ENCODE measurements around the gene CTDSP2. TPM values are rescaled to one million over a fixed set of nuclear protein-coding genes. Genes with fewer than 3 reads are reported as not detected.
A peak's percentile ranks its signal among the peaks of the same experiment; 100 is the strongest.

The CTDSP2 gene
- total and polyA plus RNA-seq, 10 of the 15 experiments (the other 5 are each of a cell fraction or from before 2014, with no cell fraction given) = 17.3 to 98.2 (median 54.1) TPM

GRCh38 chr12:57865084-57865751 lies 18.7 kb upstream of the CTDSP2 start:
- no TSS peak for BruUV-seq (replicated peaks)
- ChIA-PET RAD21 (ENCODE audit: unreplicated experiment) (interaction anchor here (0.8 to 1.9 kb wide), 7 partner anchors 19 to 38 kb away, joined by 3 to 6 read pairs (median 5); no protein-coding TSS in a partner anchor), POLR2A (interaction anchor here (1.9 kb wide), 1 partner anchor 20 kb away, joined by 10 read pairs; the partner anchor contains the start of gene CTDSP2), CTCF (interaction anchor here (1.0 to 2.1 kb wide), 8 partner anchors 9 to 109 kb away, joined by 3 to 7 read pairs (median 4); partner anchors contain the start of gene CTDSP2), SMC1A (ENCODE audit: uncharacterized antibody, unreplicated experiment) (interaction anchor here (0.5 to 1.4 kb wide), 5 partner anchors 12 to 37 kb away, joined by 3 to 4 read pairs (median 3); no protein-coding TSS in a partner anchor)
- Histone ChIP-seq H3K79me2 (ENCODE audit: control insufficient read depth, insufficient read depth, low read length) (no peaks in the 10 kb centered on the region), H3K4me2 (ENCODE audit: control insufficient read depth, insufficient read depth) (peak overlapping the region; percentile 83), H3K9me3 (replicated peaks; ENCODE audit: control insufficient read depth, insufficient read depth, low read length) (no peaks in the 10 kb centered on the region), H3K36me3 (ENCODE audit: control insufficient read depth in 2 of 2, insufficient read depth in 2 of 2, low read length in 1 of 2) (no peaks in the 10 kb centered on the region), H3K27ac (ENCODE audit: control insufficient read depth, insufficient read depth) (no peak overlapping the region), H3K4me1 (ENCODE audit: control insufficient read depth, insufficient read depth, low read length) (no peaks in the 10 kb centered on the region), H3K27me3 (replicated peaks in 1 of 2; ENCODE audit: control insufficient read depth in 2 of 2, insufficient read depth in 2 of 2, low read length in 1 of 2) (peaks cover 0 to 3% of the 10 kb centered on the region in 2 experiments; a peak in 1 of 4 replicates), H2AFZ (ENCODE audit: control insufficient read depth, low read depth, low read length) (peak overlapping the region; percentile 70), H4K20me1 (ENCODE audit: control insufficient read depth, insufficient read depth) (no peaks in the 10 kb centered on the region), H3K9ac (ENCODE audit: control insufficient read depth, insufficient read depth, low read length) (peak overlapping the region; percentile 49; the same call in 1 of the 2 replicates), H3K4me3 (peak overlapping the region; percentile 70)
- ATAC-seq (peak; percentile 89), DNase-seq (ENCODE audit: low read depth, low spot score) (no peak), FAIRE-seq (no peak)
- in situ Hi-C loops (cut with MboI) (no loop called here), intact Hi-C loops (cut with micrococcal nuclease; ENCODE audit: unreplicated experiment) (no loop called here)
- 2% methylated on average over 61 of the region's 63 CpGs for WGBS (ENCODE audit: insufficient coverage, insufficient replicate concordance, low lambda C conversion rate, missing lambda C conversion rate)
- TF ChIP-seq SUZ12 (IDR thresholded peaks at IDR 0.05; ENCODE audit: unreplicated experiment) (peak; percentile 74), BHLHE40 (IDR thresholded peaks at IDR 0.05; ENCODE audit: borderline replicate concordance in 1 of 2, low read depth in 2 of 2, low read length in 1 of 2) (0 out of 4 replicates have a peak, but pooled peaks of 1 of the 2 experiments have one; percentile 30), LARP7 (IDR thresholded peaks at IDR 0.05) (peak; percentile 57; the same call in 1 of the 2 replicates), NR2F1 (conservative IDR thresholded peaks at IDR 0.05) (peak; percentile 39; the same call in 1 of the 2 replicates), DPF2 (IDR thresholded peaks at IDR 0.05) (peak; percentile 63), GATAD2B (conservative IDR thresholded peaks at IDR 0.05; ENCODE audit: low read depth) (peak; percentile 79; the same call in 1 of the 2 replicates), ZSCAN29 (IDR thresholded peaks at IDR 0.05) (0 out of 2 replicates have a peak, but pooled peaks have one; percentile 46), ZNF687 (IDR thresholded peaks at IDR 0.05) (0 out of 2 replicates have a peak, but pooled peaks have one; percentile 32), SKIL (IDR thresholded peaks at IDR 0.05; ENCODE audit: low read depth, poor library complexity, severe bottlenecking) (no peak), ZNF217 (IDR thresholded peaks at IDR 0.05) (0 out of 2 replicates have a peak, but pooled peaks have one; percentile 44), IKZF1 (conservative IDR thresholded peaks at IDR 0.05) (peak; percentile 66), MXI1 (IDR thresholded peaks at IDR 0.05; ENCODE audit: low read depth, low read length) (no peak), NKRF (conservative IDR thresholded peaks at IDR 0.05) (peak; percentile 55; the same call in 1 of the 2 replicates), ASH2L (IDR thresholded peaks at IDR 0.05; ENCODE audit: borderline replicate concordance, low read depth) (no peak)
